OCI-M2 (cell line): ENCODE results near the gene SOCS6.

Experiments
- DNase-seq: peaks from one replicate; lab custom pipeline; 2025; ENCODE audit not compliant: unreplicated experiment; lab: John Stamatoyannopoulos, UW

Gene SOCS6

DNA sequence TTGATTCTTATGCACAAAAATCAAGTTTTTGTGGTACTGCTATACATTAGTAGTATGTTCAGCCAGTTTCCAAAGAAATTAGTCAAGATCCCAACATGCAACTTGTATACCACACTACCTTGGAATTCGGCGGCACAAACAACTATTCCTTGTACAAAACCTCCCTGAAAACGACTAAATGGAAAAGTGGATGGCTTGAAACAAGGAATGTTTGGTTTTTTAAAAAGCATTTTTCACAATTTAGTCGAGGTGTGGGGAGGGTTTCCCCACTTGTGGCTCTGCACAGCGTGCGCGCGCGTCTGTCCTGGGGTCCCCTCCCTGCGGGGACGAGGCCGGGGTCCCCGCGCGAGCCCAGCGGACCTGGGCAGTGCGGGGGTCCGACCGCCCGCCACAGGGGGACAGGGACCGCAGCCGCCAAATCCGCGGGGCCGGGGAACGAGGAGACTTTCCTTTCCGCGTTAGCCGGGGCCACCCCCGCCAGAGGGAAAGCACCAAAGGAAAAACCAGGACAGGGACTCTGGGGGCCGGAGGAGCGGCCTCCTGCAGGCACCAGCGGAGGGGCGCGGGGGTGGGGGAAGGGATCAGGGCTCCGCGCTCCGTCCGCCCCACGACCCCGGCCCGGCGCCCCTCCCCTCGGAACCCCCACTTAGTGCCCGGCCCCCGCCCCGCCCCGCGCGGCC lies 534 bp upstream of the SOCS6 start:
- no peak for DNase-seq

DNA sequence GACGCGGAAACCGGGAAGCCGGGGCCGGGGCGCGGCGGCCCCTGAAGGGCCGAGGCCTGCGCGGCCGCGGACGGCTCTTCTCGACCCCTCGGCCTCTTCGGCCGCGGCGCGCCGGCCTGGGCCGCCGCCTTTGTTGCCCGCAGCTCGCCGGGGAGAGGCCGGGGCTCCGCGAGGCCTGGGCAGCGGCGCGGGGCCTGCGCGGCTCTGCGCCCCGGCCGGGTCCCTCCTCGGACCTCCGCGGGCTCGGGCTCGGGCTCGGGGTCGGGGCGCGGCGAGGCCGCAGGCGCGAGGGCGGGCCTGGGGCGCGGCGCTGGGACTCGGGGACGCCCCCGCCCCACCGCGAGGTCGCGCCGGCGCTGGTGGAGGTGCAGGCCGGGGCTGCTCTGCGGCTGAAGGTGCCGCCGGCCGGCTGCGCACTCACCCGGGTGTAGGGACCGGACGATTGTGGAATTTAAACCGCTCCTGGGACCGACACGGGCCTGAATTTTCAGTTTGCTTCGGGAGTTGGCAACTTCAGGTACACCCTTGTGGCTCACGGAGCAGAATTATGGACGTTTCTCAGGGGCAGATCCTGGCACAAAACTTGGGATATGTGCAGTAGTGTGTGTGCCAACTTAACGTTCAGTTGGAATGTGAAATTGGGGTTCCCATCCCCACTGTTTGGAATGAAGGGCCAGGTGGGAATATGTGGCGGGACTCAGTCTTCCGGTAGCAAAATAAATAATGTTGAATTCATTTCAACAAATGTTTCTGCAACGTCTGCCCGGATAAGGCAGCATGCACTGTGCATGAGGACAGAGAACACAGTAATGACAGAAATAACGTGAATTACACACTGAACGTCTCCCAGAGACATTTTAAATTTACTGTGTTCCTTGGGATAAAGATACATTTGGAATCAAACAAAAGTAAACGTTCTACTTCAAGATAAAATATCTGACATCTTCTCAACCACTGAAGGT lies 787 bp downstream of the SOCS6 start:
- no peak for DNase-seq

DNA sequence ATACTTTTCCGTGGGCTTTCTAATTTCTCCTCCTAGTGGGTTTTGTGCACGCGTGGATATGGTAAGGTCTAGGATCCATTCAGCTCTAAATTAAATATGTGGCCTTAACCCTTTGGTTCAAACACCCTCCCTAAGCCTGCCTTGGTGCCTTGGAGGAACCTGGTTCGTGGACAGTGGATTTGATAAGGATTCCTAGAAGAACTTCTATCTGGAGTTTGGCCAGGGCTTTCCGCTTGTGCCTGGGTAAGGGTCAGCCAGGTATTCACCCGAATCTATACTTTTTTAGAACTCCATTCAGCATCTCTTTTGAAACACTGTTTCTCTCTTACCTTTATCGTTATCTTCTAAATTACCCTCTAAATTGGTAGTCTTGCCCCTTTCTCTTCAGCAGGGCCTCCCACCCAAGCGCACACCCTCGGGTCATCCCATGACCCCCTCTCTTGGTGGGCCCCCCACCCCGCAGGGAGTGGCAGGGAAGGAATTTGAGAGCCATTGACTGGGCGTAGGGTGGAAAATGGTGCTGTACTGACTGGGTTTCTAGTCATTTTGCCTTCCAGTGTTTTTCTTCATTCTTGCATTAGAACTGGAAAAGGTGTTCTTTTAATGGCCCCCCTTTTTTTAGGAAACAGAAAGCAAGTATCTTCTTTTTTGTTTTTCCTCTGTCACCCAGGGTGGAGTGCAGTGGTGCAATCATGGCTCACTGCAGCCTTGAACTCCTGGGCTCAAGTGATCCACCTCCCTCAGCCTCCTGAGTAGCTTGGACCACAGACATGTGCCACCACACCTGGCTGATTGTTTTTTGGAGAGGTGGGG lies 1.8 kb downstream of the SOCS6 start:
- no peak for DNase-seq

DNA sequence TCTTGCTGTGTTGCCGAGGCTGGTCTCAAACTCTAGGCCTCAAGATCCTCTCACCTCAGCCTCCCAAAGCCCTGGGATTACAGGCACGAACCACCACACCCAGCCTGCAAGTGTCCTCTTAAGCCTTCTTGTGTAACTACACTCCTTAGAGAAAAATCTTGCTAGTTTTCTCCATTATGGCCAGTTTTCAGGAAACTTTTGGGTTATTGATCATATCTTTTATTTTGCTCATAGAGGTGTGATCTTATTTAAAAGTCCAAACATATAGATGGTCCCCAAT lies 2.4 kb downstream of the SOCS6 start:
- DNase-seq = no peak

DNA sequence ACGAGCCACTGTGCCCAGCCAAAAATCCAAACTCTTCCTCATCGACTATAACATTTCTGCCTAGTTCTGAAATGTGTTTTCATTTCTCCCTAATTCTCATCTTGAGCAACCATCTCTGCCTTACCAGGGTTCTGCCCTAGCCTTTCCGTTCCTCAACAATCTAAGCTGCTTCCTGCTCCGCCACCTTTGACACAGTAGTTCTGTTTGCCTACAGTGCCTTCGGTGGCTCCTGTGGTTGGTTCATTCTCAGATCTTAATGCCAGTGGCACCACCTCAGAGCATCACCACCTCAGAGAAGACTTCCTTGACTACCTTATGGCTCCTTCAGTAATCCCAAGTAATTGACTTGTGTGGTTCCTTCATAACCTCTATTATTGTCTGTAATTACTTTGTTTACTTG lies 3.8 kb downstream of the SOCS6 start:
- no peak for DNase-seq

DNA sequence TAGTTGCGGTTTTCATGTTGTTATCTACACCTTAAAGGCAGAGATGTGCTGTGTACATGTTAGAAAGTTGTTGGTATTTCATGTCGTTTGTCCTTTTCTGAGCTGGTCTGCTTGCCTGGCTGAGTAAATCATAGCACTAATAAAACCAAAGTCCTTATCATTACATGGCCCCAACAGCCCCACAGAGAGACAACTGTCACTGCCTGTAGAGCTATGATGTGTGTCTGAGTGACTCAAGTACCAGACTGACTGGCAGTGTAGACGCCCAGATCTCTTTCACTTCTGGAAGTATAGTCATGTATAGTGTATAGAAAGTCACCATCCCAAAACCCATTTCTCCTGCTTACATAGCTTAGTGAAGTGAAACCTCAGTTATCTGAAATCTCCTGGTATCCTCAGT lies 4.3 kb downstream of the SOCS6 start:
- DNase-seq = no peak

DNA sequence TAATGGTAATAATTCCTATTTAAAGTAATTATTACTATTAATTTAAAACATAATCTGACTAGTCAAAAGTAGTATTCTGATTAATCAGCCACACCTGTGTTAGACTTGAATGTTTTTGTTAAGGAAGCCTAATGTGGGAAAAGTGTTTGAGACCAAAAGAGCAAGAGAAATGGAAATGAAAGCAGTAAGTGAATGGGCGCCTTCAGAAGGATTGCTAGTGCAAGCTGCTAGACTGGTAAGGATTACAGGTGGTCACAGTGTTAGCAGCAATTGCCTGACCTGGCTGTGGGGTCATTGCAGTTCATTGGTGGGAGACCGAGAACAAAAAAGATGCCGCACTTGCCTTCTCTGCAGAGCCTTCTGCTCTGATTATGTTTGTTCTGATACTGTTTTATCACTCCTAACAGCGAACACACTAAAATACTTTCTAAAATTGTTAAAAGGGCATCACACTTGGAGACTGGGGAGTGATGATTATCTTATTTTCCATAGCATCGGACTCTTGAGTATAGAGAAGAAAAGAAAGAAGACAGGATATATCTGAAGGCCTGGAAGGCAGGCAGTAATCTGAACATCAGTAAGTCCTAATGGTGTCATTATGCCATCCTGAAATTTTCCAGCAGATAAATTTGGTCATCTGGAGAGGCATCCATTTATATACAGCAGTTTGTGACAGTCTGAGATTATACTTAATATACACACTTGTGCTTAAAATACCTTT lies 5.8 kb downstream of the SOCS6 start:
- no peak for DNase-seq

DNA sequence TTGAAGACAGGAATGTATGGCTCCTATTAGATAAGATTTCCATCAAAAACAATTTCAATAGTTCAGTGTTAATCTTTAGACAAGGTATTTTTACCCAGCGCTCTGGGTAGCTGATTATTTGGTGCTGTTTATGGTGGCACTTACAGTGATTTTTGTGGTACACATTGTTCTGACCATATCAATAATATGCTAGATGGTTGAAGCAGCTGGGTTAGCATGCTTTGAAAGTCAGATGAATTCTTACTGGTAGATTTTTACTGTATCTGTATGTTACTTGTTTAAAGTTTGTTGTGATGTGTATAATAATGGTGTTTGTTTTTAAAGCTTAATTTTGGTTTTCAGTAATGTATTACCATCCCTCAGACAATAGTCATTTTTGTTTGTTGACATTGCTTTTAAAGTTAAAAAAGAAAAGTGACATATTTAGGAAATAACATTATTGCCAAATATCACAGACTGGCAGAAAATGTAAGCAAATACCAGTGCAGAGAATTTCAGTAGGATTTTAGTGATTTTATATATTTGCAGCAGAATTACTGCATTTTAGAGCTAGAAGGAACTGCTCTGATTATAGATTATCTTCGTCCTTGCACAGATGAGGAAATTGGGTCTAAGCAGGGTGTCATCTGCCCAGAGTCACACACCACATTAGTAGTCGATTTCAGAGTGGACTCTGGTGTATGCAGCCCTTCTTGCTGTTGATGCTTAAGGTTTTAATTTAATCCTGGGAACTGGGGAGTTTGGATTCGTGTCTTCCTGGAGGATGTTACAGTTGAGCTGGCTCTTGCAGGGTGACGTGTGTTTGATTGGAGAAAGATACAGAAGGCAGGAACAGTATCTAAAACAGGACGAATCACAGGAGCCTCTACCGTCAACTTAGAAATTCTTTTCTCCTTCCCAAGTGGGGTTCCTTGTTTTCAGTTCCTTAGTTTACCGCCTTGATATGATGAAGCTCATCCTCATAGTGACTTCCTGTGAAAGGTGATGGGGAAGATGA lies 6.6 kb downstream of the SOCS6 start:
- DNase-seq = no peak

DNA sequence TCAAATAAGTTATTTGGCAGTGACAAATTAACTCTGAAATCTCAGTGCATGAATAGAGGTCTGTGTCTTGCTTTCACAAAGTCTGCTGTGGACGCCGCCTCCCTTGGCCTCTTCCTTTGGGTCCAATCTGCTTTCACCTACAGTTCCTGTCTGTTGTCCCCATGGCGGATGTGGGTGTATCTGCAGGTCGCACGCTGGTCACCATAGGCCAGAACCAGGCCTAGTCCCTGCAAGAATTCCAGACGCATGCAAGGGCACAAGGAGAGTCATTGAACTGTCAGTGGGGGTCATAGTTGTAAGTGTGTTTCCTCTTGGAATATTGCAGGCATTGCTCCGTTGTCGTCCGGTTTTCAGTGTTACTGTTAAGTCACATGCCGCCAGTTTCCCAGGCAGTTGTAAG lies 7.4 kb downstream of the SOCS6 start:
- no peak for DNase-seq

DNA sequence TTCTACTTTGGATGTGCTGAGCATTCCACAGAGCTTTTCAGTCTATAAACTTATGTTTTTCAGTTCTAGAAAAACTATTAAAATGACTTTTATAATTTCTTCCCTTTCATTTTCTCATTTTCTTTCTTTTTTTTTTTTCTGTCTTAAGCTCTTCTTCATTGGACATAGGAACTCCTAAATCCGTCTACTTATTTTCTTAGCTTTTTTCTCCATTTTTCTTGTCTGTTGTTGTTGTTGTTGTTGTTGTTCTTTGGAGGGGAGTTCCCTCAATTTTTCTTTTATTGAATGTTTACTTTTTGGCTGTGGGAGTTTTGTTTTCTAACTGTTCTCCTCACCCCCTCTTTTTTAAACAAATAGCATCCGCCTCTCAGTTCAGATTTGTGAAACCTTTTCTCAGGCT lies 7.9 kb downstream of the SOCS6 start:
- no peak for DNase-seq

DNA sequence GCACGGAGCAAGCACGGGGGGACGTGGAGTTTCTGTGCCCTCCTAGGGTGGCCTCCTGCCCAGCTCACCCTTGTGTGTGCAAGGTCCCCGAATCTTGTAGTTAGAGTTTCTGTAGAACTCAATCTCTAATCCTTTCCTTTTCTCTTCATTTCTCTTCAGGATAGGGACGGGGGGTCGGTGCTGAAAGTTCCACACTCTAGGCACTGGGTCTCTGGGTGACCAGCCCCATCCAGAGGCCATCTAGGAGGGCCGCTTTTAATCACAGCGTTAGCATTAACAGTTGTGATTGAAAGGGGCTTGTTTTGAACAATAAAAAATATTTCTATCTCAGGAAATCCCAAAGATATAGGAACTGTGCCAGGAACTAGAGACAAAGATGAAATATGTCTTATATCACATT lies 10.5 kb downstream of the SOCS6 start:
- DNase-seq = no peak

DNA sequence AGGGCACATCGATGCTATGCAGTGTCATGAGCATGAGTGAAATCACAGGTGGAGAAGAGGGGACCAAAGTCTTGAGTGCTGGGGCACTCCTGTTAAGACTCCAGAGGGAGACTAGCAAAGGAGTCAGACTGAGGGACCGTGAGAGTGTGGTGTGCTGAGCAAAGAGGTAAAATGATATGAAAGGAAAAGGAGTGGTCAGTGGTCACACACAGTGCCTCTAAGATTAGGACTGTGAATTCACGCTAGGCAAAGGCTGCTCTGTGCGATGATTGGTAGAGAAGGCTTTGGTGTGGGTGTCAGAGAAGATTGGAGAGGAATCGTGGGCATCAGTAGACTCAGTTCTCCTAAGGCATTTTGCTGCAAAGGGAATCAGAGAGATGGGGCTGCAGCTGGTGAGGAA lies 12.8 kb downstream of the SOCS6 start:
- no peak for DNase-seq

DNA sequence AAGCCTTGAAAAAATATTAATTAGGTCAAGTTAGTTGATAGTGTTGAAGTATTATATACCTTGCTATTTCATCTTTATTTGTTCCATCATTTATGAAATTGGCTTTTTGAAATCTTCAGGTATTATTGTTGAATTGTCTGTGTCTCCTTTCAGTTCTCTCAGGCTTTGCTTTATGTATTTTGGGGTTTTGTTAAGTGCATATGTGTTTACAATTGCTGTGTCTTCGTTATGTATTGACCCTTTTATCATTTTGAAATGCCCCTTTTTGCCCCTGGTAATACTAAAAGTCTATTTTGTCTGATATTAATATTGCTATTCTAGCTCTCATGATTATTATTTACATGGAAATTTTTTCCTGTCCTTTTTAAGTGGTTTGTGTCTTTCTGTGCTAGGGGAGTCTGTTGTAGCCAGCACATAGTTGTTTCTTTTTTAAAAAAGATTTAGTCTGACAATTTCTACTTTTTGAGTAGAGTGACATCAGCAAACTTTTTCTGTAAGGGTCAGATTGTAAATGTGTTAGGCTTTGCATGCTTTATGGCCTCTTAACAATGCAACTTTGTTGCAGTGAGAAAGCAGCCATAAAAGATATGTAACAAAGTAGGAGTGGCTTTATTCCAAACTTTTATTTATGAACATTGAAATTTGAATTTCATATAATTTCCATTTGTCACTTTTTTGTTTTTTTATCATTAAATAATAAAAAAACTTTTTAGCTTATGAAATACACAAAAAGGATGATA lies 19.9 kb downstream of the SOCS6 start:
- DNase-seq = no peak

DNA sequence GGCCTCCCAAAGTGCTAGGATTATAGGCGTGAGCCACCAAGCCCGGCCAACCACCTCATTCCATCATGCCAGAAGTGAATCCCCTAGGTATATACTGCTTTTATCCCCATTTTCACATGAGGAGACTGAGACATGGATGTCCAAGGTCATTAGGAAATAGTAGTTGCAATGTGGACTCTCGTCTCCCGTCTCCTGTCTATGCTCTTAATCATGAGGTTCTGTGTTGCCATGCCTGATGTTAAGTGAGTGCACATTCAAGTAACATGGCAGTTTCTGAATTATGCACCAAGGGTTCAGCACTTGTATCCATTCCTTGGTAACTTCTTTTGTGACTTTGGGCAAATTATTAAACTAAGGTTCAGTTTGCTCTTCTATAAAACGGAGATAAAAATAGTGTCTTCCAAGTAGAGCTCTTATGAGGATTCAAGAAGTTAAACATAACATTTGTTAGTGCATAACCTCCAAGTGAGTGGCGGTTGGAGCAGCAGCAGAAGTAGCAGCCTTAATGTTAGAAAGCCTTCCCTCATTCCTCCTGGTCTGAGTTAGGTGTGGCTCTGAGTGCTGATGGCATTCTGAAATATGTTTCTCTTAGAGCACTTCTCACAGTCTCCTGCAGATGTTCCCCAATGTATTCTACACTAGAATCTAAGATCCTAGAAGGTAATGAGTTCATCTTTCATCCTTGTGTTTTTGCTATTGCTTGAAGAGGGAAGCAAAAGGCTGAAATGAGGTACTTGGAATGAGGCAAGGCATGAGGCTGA lies 21.9 kb downstream of the SOCS6 start:
- no peak for DNase-seq

DNA sequence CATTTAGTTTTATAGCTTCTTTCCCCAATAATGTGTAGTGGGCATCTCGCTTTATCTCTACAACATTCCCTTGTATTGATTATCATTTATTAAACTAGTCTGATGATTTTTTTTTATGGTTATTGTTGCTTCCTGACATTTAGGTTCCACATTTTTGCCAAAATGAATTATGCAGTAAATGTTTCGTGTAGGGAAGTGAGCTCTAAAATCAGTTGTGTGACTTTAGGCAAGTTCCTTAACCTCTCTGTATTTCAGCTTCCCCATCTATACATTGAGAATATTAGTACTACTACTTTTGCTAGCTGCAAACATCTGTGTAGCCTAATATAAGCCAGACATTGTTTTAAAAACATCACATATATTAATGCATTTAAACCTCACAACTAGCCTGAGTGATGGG lies 22.9 kb downstream of the SOCS6 start:
- DNase-seq = no peak

DNA sequence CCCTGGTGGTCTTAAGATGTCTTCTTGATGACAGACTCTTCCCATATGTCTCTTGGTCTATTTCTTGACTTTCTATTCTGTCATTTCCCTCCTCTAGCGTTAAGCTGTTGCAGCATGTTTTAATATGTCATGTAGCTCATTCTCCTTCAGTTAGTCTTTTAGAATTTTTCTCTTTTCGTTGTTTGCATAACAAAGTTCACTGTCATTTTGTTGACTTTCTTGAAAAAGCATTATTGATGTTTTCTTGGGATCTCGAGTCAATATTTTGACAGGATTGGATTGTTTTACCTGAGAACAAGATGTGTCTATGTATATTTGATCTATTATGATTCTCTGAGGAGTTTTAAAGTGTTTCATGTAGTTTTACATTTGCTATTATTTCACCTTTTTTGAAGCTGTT lies 24.8 kb downstream of the SOCS6 start:
- no peak for DNase-seq

DNA sequence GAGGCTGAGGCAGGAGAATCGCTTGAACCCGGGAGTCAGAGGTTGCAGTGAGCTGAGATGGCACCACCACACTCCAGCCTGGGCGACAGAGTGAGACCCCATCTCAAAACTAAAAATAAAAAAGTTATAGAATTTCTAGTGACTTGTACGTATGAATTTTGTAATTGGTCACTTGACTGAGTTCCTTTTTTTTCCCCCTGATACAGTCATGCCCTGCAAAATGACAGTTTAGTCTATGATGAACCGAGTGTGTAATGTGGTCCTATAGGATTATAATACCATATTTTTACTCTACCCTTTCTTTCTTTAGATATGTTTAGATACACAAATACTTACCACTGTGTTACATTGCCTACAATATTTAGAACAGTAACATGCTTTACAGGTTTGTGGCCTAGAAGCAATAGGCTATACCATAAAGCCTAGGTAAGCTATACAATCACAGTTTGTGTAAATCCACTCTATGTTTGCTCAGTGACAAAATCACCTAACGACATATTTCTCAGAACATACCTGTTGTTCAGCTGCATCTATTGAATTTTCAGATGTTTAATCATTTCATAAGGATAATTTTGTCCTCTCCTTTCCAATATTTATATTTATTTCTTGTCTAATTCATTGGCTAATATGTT lies 25.4 kb downstream of the SOCS6 start:
- DNase-seq = no peak

DNA sequence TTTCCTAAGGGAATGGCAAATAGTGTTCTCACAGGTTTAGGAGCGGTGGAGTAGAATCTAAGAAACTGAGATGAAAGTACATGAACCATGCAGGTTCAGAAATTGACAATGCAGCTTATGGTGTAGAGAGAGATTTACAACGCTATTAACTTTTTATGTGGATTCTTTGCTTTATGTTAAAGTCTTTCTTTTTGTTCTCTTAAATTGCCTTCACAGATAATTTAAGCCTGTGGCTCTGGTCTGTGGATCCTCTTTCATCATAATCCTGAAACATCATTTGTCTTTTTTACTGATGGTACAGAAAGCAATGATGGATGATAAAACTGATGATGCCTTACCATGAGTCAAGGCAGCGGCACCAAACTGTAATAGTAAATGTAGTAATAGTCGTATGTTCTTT lies 30.3 kb downstream of the SOCS6 start:
- DNase-seq = no peak
